PC-9 (cell line): ENCODE results near the gene PTPRM. TPM values are rescaled to one million over a fixed set of nuclear protein-coding genes. Genes with fewer than 3 reads are reported as not detected.

Source experiments
- BruUV-seq: library from RNA; stranded (reverse); fragments of 400-500 nt; replicated peaks from 2 replicates; lab custom pipeline; 2021; lab: Mats Ljungman, UMichigan
- CTCF ChIA-PET: fragments of 300-600 bp; sonication (Branson Sonifier 250); formaldehyde crosslinking; loops from one replicate; lab custom pipeline; 2022; ENCODE audit warnings: antibody characterized with exemption; lab: Charles Lee
- POLR2A ChIA-PET: fragments of 300-600 bp; sonication (Branson Sonifier 250); formaldehyde crosslinking; loops from one replicate; lab custom pipeline; 2022; ENCODE audit warnings: antibody characterized with exemption; ENCODE audit not compliant: unreplicated experiment; lab: Charles Lee
- DNase-seq, 2 experiments: peaks; one replicate each; pipeline versions ENCODE4 v3.0.0 to v3.0.0-alpha.2; 2015 to 2022; ENCODE audit warnings: mixed read lengths in 1 of 2
- H2AFZ ChIP-seq: fragments of 200-600 bp; sonication (generic); 2 replicates; pipeline ENCODE4 v1.8.1; 2017; ENCODE audit warnings: antibody characterized with exemption
- H3F3A ChIP-seq: fragments of 200-600 bp; sonication (generic); 2 replicates; pipeline ENCODE4 v1.8.1; 2017; ENCODE audit warnings: antibody characterized with exemption, mild to moderate bottlenecking, low read depth; ENCODE audit not compliant: insufficient read depth
- H3K27ac ChIP-seq: fragments of 200-600 bp; sonication (generic); 2 replicates; pipeline ENCODE4 v1.6.1; 2016; ENCODE audit warnings: mixed run types
- H3K27me3 ChIP-seq: fragments of 200-600 bp; sonication (generic); 2 replicates; pipeline ENCODE4 v1.6.1; 2016; ENCODE audit warnings: low read depth, mixed run types; ENCODE audit not compliant: insufficient read depth
- H3K36me3 ChIP-seq: fragments of 200-600 bp; sonication (generic); 2 replicates; pipeline ENCODE4 v1.6.1; 2016; ENCODE audit warnings: low read depth, mixed run types
- H3K4me1 ChIP-seq: fragments of 200-600 bp; sonication (generic); replicated peaks from 2 replicates; pipeline ENCODE4 v1.6.1; 2016; ENCODE audit warnings: mixed run types; ENCODE audit not compliant: insufficient read depth
- H3K4me2 ChIP-seq: fragments of 200-600 bp; sonication (generic); 2 replicates; pipeline ENCODE4 v1.6.1; 2017; ENCODE audit warnings: mixed run types
- H3K4me3 ChIP-seq: fragments of 200-600 bp; sonication (generic); 2 replicates; pipeline ENCODE4 v1.6.1; 2016; ENCODE audit warnings: mixed run types
- H3K79me2 ChIP-seq: fragments of 200-600 bp; sonication (generic); 2 replicates; pipeline ENCODE4 v1.6.1; 2017; ENCODE audit warnings: low read depth, mixed run types
- H3K9me2 ChIP-seq: fragments of 200-600 bp; sonication (generic); 2 replicates; pipeline ENCODE4 v1.8.1; 2017; ENCODE audit warnings: mild to moderate bottlenecking; ENCODE audit not compliant: insufficient read depth
- H3K9me3 ChIP-seq: fragments of 200-600 bp; sonication (generic); 2 replicates; pipeline ENCODE4 v1.8.1; 2016; ENCODE audit warnings: low read depth; ENCODE audit not compliant: insufficient read depth
- H4K20me1 ChIP-seq: fragments of 200-600 bp; sonication (generic); 2 replicates; pipeline ENCODE4 v1.8.1; 2017; ENCODE audit not compliant: insufficient read depth
- CTCF ChIP-seq: fragments of 200-600 bp; sonication (generic); conservative IDR thresholded peaks from 2 replicates; pipeline ENCODE4 v1.6.1; 2017; ENCODE audit warnings: mixed run types, antibody characterized with exemption, mild to moderate bottlenecking, moderate library complexity
- EZH2 ChIP-seq: fragments of 200-600 bp; sonication (generic); IDR thresholded peaks from 2 replicates; pipeline ENCODE4 v1.8.0; 2017; ENCODE audit warnings: antibody characterized with exemption, low read depth
- intact Hi-C: fragments of 100-400 bp; cut with micrococcal nuclease; formaldehyde crosslinking; loops from one replicate; pipeline ENCODE4 v1.10.0; 2022; ENCODE audit not compliant: unreplicated experiment
- total RNA-seq: library from RNA; stranded (reverse); gene quantifications from 2 replicates; pipeline ENCODE4 v1.2.3, GENCODE V29; 2021

PTPRM gene
- total RNA-seq, 1 experiment from 2014 or later: 32.5 TPM

DNA sequence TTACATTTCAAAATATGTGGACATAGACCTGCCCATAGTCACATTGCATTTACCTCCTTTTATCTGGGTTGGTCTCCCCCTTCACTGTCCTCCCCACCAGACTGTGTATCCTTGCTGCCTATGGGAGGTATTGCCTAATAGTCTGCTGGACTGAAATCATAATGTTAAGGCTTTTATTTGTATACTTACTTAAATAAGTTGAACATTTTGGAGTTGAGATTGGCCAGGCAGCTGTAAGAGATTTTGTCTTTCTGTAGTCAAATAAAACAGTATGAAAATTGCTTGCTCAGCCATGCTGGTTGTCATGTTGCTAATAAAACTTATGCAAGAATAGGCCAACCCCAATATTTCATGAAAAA lies 280.9 kb downstream of the PTPRM start:
- no peaks in the 10 kb centered on the region for H3K4me1 ChIP-seq
- no peaks in the 10 kb centered on the region for H3K27me3 ChIP-seq
- H3K4me2 ChIP-seq: no peak overlapping the region
- TF ChIP-seq EZH2: no peak
- no peak for TF ChIP-seq CTCF
- no TSS peak for BruUV-seq
- no peaks in the 10 kb centered on the region for H3K36me3 ChIP-seq
- no peaks in the 10 kb centered on the region for H4K20me1 ChIP-seq
- DNase-seq: no peak
- peaks cover 10% of the 10 kb centered on the region; the same call in 1 of the 2 replicates for H3K9me3 ChIP-seq
- H3F3A ChIP-seq: no peaks in the 10 kb centered on the region
- H3K9me2 ChIP-seq: no peaks in the 10 kb centered on the region
- no peak overlapping the region for H3K27ac ChIP-seq
- CTCF ChIA-PET: no interaction called here
- intact Hi-C loops: no loop called here
- POLR2A ChIA-PET: no interaction called here
- H3K79me2 ChIP-seq: no peaks in the 10 kb centered on the region
- no peak overlapping the region for H2AFZ ChIP-seq
- H3K4me3 ChIP-seq: no peak overlapping the region

- Histone ChIP-seq H3K27ac (no peak overlapping the region), H3K4me2 (no peak overlapping the region), H3K27me3 (no peaks in the 10 kb centered on the region), H3K79me2 (no peaks in the 10 kb centered on the region), H3K9me2 (no peaks in the 10 kb centered on the region), H2AFZ (no peak overlapping the region), H3K9me3 (no peaks in the 10 kb centered on the region), H3K4me3 (no peak overlapping the region), H3K36me3 (no peaks in the 10 kb centered on the region), H3K4me1 (0 out of 2 replicates have a peak, but pooled peaks cover 2% of the 10 kb centered on the region), H3F3A (no peaks in the 10 kb centered on the region), H4K20me1 (no peaks in the 10 kb centered on the region)
- no peak for TF ChIP-seq EZH2
- TF ChIP-seq CTCF: no peak
- ChIA-PET CTCF (interaction anchor here (0.6 kb wide), 1 partner anchor 629 kb away, joined by 6 read pairs; no protein-coding TSS in a partner anchor), POLR2A (no interaction called here)
- intact Hi-C loops: loop anchor here (10.0 kb wide), 1 partner anchor 286 kb away; the partner anchor contains the start of gene PTPRM
- BruUV-seq: no TSS peak
- DNase-seq: no peak
Observed at GRCh38 chr18:7850446-7850845, 283.3 kb downstream of the PTPRM start.

GRCh38 chr18:7855028-7855427 lies 287.9 kb downstream of the PTPRM start:
- POLR2A ChIA-PET: no interaction called here
- H3K4me3 ChIP-seq: no peak overlapping the region
- intact Hi-C loops: loop anchor here (10.0 kb wide), 1 partner anchor 290 kb away; the partner anchor contains the start of gene PTPRM
- DNase-seq: no peak
- H3K36me3 ChIP-seq: no peaks in the 10 kb centered on the region
- no peaks in the 10 kb centered on the region for H3K27me3 ChIP-seq
- H4K20me1 ChIP-seq: no peaks in the 10 kb centered on the region
- CTCF ChIA-PET: interaction anchor here (0.8 kb wide), 1 partner anchor 65 kb away, joined by 3 read pairs; no protein-coding TSS in a partner anchor
- no peaks in the 10 kb centered on the region; the same call in 1 of the 2 replicates for H3K9me3 ChIP-seq
- no TSS peak for BruUV-seq
- no peak overlapping the region for H2AFZ ChIP-seq
- no peaks in the 10 kb centered on the region for H3K79me2 ChIP-seq
- no peaks in the 10 kb centered on the region for H3K9me2 ChIP-seq
- H3F3A ChIP-seq: 0 out of 2 replicates have a peak, but pooled peaks cover 10% of the 10 kb centered on the region
- no peak overlapping the region for H3K27ac ChIP-seq
- no peak overlapping the region for H3K4me2 ChIP-seq
- no peak for TF ChIP-seq EZH2
- no peak for TF ChIP-seq CTCF
- peaks cover 27% of the 10 kb centered on the region for H3K4me1 ChIP-seq
